Small intestine (tissue), 7 donors: ENCODE data around the gene SPHK2. TPM values are rescaled to one million over a fixed set of nuclear protein-coding genes. Genes with fewer than 3 reads are reported as not detected.
A peak's percentile ranks its signal among the peaks of the same experiment; 100 is the strongest.

Experiments
- DNase-seq, 2 donors: peaks; one replicate each; pipeline versions ENCODE4 v3.0.0 to v3.0.0-alpha.2; 2013
- FAIRE-seq: peaks from 2 replicates; lab custom pipeline; 2012; peaks lifted over from hg19 to GRCh38; lab: Jason Lieb, UNC
- H3K27ac ChIP-seq, 3 donors: one replicate each; pipeline ENCODE4 v1.5.1; 2013; ENCODE audit warnings: low read length in 2 of 3, mild to moderate bottlenecking in 2 of 3, control low read depth in 1 of 3, inconsistent platforms in 1 of 3, low read depth in 1 of 3, moderate library complexity in 1 of 3
- H3K27me3 ChIP-seq, 3 donors: one replicate each; pipeline ENCODE4 v1.6.1; 2013; ENCODE audit warnings: low read length in 3 of 3, inconsistent platforms in 1 of 3; ENCODE audit not compliant: control insufficient read depth in 3 of 3, insufficient read depth in 3 of 3
- H3K36me3 ChIP-seq, 3 donors: one replicate each; pipeline ENCODE4 v1.6.1; 2013; ENCODE audit warnings: low read length in 3 of 3, inconsistent platforms in 1 of 3, low read depth in 1 of 3, mild to moderate bottlenecking in 1 of 3, moderate library complexity in 1 of 3; ENCODE audit not compliant: control insufficient read depth in 3 of 3, insufficient read depth in 2 of 3
- H3K4me1 ChIP-seq, 3 donors: one replicate each; pipeline ENCODE4 v1.6.1; 2013; ENCODE audit warnings: low read length in 2 of 3, inconsistent platforms in 1 of 3, low read depth in 1 of 3, mild to moderate bottlenecking in 1 of 3, moderate library complexity in 1 of 3; ENCODE audit not compliant: control insufficient read depth in 3 of 3, insufficient read depth in 2 of 3
- H3K4me3 ChIP-seq, 3 donors: one replicate each; pipeline ENCODE4 v1.5.1; 2013; ENCODE audit warnings: low read length in 3 of 3, control low read depth in 1 of 3, inconsistent platforms in 1 of 3, low read depth in 1 of 3, mild to moderate bottlenecking in 1 of 3, moderate library complexity in 1 of 3
- H3K9me3 ChIP-seq, 2 donors: one replicate each; pipeline ENCODE4 v1.6.1; 2013; ENCODE audit warnings: low read depth in 1 of 2, low read length in 1 of 2; ENCODE audit not compliant: control insufficient read depth in 2 of 2, insufficient read depth in 1 of 2
- WGBS, 3 donors: extraction: QIAGEN DNeasy Blood & Tissue Kit; methylation state at CpG; one replicate each; pipeline ENCODE4 v1.1.7; 2013; 5-methylcytosine and 5-hydroxymethylcytosine counted together
- polyA plus RNA-seq, 4 donors: library from polyadenylated mRNA; stranded (reverse) in 3 of 4; unstranded in 1 of 4; fragments of 200-250 nt in 3 of 4; fragments of 120-200 nt in 1 of 4; gene quantifications; one replicate each; pipeline versions ENCODE4 v1.2.1 to v1.2.3, GENCODE V29; 2013
- donor health status: healthy with polysubstance abuse.
- donor health status: control.
- donor health status: control.
- donor health status: Bipolar disorder and iron deficiency.
- donor health status: healthy.

The SPHK2 gene
- polyA plus RNA-seq, 4 donors, result 22.1 to 85.7 (median 49.9) TPM

DNA sequence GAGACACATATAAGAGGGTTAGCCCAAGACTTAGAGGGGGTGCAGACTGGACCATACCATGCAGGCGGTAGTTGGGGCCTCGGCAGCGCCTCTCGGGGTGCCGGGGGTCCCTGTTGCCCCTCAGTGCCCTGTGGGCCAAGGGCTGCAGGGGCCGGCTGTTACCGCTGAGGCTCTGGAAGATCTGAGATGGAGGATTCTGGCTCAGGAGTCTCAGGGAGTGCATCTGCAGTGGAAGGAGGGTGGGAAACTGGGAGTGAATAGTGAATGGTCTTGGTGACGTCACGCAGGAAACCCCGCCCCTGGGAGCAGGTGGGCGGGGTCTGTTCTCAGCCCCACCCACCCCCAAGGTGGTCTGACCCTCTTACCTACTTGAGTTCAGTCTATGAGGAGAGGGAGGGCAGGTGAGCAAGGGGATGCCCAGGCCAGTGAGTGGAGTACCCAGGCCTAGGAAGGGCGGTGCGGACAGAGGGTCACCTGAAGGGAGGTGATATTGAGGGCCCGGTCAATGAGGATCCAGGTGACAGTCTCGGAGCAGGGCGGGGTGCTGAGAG lies 19.6 kb downstream of the SPHK2 start:
- 76 to 79% (median 78%) methylated on average over 15 to 16 of the region's 16 CpGs for WGBS, 3 donors
- Histone ChIP-seq H3K27me3 (peaks cover 0 to 5% (median 0%) of the 10 kb centered on the region in 3 donors), H3K4me3 (no peak overlapping the region), H3K36me3 (no peaks in the 10 kb centered on the region), H3K9me3 (no peaks in the 10 kb centered on the region), H3K4me1 (peaks cover 7 to 32% (median 11%) of the 10 kb centered on the region in 3 donors), H3K27ac (peak overlapping the region; percentile 78 to 92 (median 86))
- FAIRE-seq (no peak), DNase-seq (peak in 1 of 2 donors; percentile 26)

DNA sequence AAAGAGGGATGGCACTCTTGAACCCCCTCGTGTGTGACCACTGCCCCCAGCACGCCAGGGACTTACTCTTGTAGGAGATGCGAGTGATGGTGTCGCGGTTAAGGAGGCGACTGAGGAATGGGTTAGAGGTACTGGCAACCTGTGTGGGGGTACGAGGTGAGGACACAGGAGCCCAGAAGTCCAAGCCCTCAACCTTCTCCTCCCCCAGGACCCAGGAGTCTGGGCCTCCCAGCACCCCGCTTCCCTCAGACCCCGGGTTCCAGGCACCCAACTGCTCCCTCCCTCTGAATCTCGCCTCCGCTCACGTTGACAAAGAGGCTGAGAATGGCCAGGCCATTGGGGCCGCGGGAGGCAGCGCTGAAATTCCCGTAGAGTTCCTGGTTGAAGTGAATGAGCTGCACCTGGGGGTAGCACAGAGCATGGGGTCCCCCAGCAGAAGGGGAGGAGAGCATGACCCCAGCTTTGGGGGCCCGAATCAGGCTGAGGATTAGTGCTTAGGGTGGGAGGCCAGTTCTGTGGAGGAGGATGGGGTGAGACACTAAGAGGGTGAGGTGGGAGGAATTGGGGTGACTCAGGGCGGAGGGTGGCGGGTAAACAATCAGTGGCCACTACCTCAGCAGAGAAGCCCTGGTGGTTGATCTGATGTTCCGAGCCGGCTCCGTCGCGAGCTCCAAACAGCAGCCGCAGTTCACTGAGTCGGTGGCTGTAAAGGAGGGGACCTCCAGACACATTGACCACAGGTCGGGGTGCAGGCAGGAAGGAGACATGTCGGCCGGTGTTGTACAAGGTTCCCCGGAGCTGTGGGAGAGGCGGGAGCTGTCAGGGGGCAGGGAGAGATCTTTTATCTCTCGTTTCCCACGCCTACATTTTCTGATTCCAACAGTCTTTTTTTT lies 20.4 kb downstream of the SPHK2 start:
- FAIRE-seq (no peak), DNase-seq (peak; percentile 51 to 64)
- 44 to 62% (median 51%) methylated on average over 33 of the region's 33 CpGs for WGBS, 3 donors
- Histone ChIP-seq H3K4me3 (peak overlapping the region in 2 of 3 donors; percentile 12 to 16), H3K27me3 (peaks cover 0 to 5% (median 0%) of the 10 kb centered on the region in 3 donors), H3K9me3 (no peaks in the 10 kb centered on the region), H3K36me3 (no peaks in the 10 kb centered on the region), H3K4me1 (peaks cover 6 to 25% (median 7%) of the 10 kb centered on the region in 3 donors), H3K27ac (peak overlapping the region in 2 of 3 donors; percentile 27 to 39)

DNA sequence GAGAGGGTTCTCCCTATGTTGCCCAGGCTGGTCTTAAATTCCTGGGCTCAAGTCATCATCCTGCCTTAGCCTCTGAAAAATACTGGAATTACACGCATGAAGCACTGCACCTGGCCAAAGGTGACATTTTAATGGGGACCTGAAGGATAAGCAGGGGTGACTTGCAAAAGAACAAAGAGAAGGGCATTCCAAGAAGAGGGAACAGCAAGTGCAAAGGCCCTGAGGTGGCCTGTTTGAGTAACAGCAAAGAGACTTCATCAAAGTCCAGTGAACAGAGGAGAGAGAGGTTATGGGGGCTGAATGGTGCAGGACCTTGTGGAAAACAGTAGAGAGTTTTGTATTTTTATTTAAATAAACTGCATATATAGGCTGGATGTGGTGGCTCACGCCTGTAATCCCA lies 22.5 kb downstream of the SPHK2 start:
- WGBS, 3 donors, result 86 to 89% (median 88%) methylated on average over 2 of the region's 2 CpGs
- DNase-seq, result no peak
- no peaks in the 10 kb centered on the region for H3K36me3 ChIP-seq
- no peaks in the 10 kb centered on the region for H3K9me3 ChIP-seq
- no peak overlapping the region for H3K27ac ChIP-seq
- H3K27me3 ChIP-seq, result peaks cover 0 to 8% (median 0%) of the 10 kb centered on the region in 3 donors
- no peak for FAIRE-seq
- H3K4me1 ChIP-seq, result peaks cover 3 to 27% (median 5%) of the 10 kb centered on the region in 3 donors
- H3K4me3 ChIP-seq, result no peak overlapping the region

DNA sequence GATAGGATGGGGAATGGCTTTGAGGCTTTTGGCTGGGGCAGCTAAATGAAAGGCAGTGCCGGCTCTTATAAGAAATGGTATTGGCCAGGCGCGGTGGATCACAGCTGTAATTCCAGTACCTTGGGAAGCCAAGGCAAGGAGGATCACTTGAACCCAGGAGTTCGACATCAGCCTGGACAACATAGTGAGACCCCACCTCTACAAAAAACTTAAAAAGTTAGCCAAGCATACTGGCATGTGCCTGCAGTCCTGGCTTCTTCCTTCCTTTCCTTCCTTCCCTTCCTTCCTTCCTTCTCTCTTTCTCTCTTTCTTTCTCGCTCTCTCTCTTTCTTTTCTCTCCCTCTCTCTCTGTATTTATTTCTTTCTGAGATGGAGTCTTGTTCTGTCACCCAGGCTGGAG lies 23.6 kb downstream of the SPHK2 start:
- Histone ChIP-seq H3K4me3 (no peak overlapping the region), H3K9me3 (no peaks in the 10 kb centered on the region), H3K4me1 (peaks cover 3 to 27% (median 5%) of the 10 kb centered on the region in 3 donors), H3K27ac (no peak overlapping the region), H3K27me3 (peaks cover 0 to 8% (median 0%) of the 10 kb centered on the region in 3 donors), H3K36me3 (no peaks in the 10 kb centered on the region)
- 89 to 94% (median 90%) methylated on average over 5 of the region's 5 CpGs for WGBS, 3 donors
- DNase-seq (no peak), FAIRE-seq (no peak)

DNA sequence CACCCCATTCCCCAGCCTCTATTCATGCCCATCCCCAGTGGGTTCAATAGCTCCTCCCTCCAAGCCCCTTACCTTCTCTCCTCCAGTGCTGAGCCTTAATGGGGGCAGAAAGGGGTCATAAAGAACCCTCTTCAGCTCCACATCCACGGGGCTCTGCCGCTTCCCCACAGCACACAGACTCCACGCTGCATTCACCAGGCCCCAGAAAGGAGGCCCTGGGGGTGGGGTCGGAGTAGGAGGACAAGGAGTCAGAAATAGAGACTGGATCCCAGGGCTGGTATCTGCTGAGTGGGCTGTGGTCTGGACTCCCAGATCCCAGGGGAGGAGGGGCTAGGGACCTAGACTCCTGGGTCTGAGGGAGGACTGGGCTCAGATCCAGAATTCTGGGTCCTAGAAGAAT lies 25.0 kb downstream of the SPHK2 start:
- peaks cover 0 to 16% (median 0%) of the 10 kb centered on the region in 3 donors for H3K4me1 ChIP-seq
- 69 to 77% (median 73%) methylated on average over 4 of the region's 4 CpGs for WGBS, 3 donors
- no peaks in the 10 kb centered on the region for H3K9me3 ChIP-seq
- H3K4me3 ChIP-seq, result no peak overlapping the region
- DNase-seq (no peak), FAIRE-seq (no peak)
- no peak overlapping the region for H3K27ac ChIP-seq
- H3K36me3 ChIP-seq, result no peaks in the 10 kb centered on the region
- peaks cover 0 to 8% (median 0%) of the 10 kb centered on the region in 3 donors for H3K27me3 ChIP-seq

DNA sequence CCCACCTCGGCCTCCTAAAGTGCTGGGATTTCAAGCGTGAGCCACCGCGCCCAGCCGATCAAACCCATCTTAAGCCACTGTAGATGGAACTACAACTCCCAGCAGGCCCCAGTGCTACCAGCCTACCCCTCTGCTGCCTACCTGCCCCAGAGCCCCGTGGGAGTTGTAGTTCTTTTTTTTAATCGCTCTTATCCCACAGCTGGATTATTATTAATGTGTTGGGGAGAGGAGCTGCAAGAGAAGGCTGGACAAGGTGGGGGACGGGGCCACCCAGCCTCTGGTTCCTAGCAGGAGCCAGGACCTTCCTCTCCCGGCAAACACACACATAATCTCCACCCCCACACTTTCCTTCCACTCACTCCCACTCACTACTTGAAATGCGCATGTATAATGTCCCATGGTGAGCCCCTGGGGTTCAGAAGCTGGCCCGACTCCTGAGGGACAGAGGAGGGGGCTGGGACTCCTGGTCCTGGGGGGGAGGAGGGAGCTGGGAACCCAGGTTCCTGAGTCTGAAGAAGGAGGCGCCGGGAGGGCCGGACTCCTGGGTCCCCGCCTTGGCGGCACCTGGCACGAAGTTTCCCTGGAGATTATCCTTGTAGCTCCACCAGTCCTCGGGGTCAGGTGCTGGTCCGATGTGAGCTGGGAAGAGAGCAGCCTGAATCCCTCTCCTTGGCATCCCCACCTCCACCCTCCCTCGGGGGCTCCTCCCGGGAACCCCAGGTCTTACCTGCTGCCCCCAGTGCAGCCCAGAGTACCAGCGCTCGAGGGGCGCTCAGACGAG lies 25.7 kb downstream of the SPHK2 start:
- H3K27ac ChIP-seq, result peak overlapping the region; percentile 34 to 76 (median 67)
- FAIRE-seq, result no peak
- 2 to 3% (median 3%) methylated on average over 25 of the region's 25 CpGs for WGBS, 3 donors

DNA sequence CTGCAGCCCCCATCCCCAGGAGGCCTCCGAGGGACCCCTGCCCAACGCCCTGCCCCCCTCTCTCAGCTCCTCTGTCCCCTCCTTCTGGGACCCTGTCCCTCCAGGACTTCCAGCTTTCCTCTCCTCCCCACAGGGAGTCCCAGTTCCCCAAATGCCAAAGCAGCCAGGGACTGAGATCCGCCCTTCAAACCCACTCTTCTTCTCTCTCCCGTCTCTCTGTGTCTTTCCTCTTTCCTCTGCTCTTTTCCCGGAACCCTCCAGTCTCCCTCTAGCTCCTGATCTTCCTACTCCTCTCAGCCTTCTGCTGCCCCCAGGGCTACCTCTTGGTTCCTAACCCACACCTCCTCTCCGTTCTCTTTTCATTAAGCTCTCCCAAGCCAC lies 26.3 kb downstream of the SPHK2 start:
- no peaks in the 10 kb centered on the region for H3K36me3 ChIP-seq
- H3K4me3 ChIP-seq, result peak overlapping the region in 2 of 3 donors; percentile 50 to 54
- H3K27me3 ChIP-seq, result peaks cover 0 to 3% (median 0%) of the 10 kb centered on the region in 3 donors
- H3K4me1 ChIP-seq, result peaks cover 0 to 16% (median 0%) of the 10 kb centered on the region in 3 donors
- DNase-seq (peak in 1 of 2 donors; percentile 43), FAIRE-seq (no peak)
- no peaks in the 10 kb centered on the region for H3K9me3 ChIP-seq
- H3K27ac ChIP-seq, result peak overlapping the region; percentile 34 to 76 (median 67)
- WGBS, 3 donors, result 1 to 5% (median 4%) methylated on average over 5 to 6 of the region's 6 CpGs

More for the DNA sequence above, 25.7 kb downstream of the SPHK2 start:
- peak overlapping the region; percentile 17 to 54 (median 50) for H3K4me3 ChIP-seq
- no peaks in the 10 kb centered on the region for H3K9me3 ChIP-seq
- peaks cover 0 to 16% (median 0%) of the 10 kb centered on the region in 3 donors for H3K4me1 ChIP-seq
- H3K36me3 ChIP-seq, result no peaks in the 10 kb centered on the region
- DNase-seq, result peak; percentile 77 to 83
- H3K27me3 ChIP-seq, result peaks cover 0 to 3% (median 0%) of the 10 kb centered on the region in 3 donors
